ENCODE results near the gene ADH1B.

DNA sequence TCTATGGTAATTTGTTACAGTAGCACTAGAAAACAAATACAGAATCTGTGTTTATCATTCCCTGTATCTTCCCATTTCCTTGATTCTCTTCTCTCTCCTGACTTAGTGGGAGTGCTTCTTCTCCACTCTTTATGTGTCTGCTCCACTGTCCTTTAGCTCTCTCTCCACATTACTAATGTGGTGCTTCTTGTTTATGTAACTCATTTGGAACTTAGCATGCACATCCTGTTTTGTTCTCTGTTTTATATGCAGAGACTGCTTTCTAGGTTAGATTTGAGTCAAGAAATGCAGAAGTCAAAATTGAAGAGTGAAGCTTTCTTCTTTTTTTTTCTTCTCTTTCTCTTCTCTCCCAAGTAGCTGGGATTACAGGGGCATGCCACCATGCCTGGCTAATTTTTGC, 56.3 kb downstream of the ADH1B start:
- TF ChIP-seq, protein P1, sequence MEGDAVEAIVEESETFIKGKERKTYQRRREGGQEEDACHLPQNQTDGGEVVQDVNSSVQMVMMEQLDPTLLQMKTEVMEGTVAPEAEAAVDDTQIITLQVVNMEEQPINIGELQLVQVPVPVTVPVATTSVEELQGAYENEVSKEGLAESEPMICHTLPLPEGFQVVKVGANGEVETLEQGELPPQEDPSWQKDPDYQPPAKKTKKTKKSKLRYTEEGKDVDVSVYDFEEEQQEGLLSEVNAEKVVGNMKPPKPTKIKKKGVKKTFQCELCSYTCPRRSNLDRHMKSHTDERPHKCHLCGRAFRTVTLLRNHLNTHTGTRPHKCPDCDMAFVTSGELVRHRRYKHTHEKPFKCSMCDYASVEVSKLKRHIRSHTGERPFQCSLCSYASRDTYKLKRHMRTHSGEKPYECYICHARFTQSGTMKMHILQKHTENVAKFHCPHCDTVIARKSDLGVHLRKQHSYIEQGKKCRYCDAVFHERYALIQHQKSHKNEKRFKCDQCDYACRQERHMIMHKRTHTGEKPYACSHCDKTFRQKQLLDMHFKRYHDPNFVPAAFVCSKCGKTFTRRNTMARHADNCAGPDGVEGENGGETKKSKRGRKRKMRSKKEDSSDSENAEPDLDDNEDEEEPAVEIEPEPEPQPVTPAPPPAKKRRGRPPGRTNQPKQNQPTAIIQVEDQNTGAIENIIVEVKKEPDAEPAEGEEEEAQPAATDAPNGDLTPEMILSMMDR (IDR thresholded peaks at IDR 0.05), result no peak
- TF ChIP-seq POLR2A (IDR thresholded peaks at IDR 0.05), result no peak

Data from testis (tissue), 2 donors.